ENCODE measurements around the gene CDH6. TPM values are rescaled to one million over a fixed set of nuclear protein-coding genes. Genes with fewer than 3 reads are reported as not detected.

Gene CDH6
- total RNA-seq, 2 donors from 2014 or later = 0.52 to 2.0 TPM

- DNase-seq = no peak
- Histone ChIP-seq H3K36me3 (no peaks in the 10 kb centered on the region), H3K9ac (ENCODE audit: low read depth in 2 of 2, low read length in 2 of 2) (no peak overlapping the region), H3K27me3 (no peaks in the 10 kb centered on the region), H3K4me1 (no peaks in the 10 kb centered on the region), H3K27ac (no peak overlapping the region), H3K9me3 (no peaks in the 10 kb centered on the region), H3K4me3 (no peak overlapping the region)
- intact Hi-C loops (cut with DNase I) = no loop called here
- no peak for TF ChIP-seq CTCF (IDR thresholded peaks at IDR 0.05)
Observed at GRCh38 chr5:31268256-31268655, 74.8 kb downstream of the CDH6 start.

- Histone ChIP-seq H3K27me3 (no peaks in the 10 kb centered on the region), H3K9me3 (no peaks in the 10 kb centered on the region), H3K36me3 (no peaks in the 10 kb centered on the region), H3K4me1 (no peaks in the 10 kb centered on the region), H3K4me3 (no peak overlapping the region), H3K9ac (ENCODE audit: low read depth in 2 of 2, low read length in 2 of 2) (no peak overlapping the region), H3K27ac (no peak overlapping the region)
- intact Hi-C loops (cut with DNase I) = no loop called here
- no peak for TF ChIP-seq CTCF (IDR thresholded peaks at IDR 0.05)
- DNase-seq = no peak
Observed at GRCh38 chr5:31268686-31269085, 75.2 kb downstream of the CDH6 start.

- intact Hi-C loops (cut with DNase I) = no loop called here
- no peaks in the 10 kb centered on the region for H3K4me1 ChIP-seq
- H3K9ac ChIP-seq (ENCODE audit: low read depth in 2 of 2, low read length in 2 of 2) = no peak overlapping the region
- no peak for DNase-seq
- H3K27me3 ChIP-seq = no peaks in the 10 kb centered on the region
- H3K9me3 ChIP-seq = no peaks in the 10 kb centered on the region
- no peaks in the 10 kb centered on the region for H3K36me3 ChIP-seq
- H3K4me3 ChIP-seq = no peak overlapping the region
- no peak overlapping the region for H3K27ac ChIP-seq
- no peak for TF ChIP-seq CTCF (IDR thresholded peaks at IDR 0.05)
Observed at GRCh38 chr5:31269259-31269658, 75.8 kb downstream of the CDH6 start.

- H3K27me3 ChIP-seq = no peaks in the 10 kb centered on the region
- H3K4me3 ChIP-seq = no peak overlapping the region
- no peaks in the 10 kb centered on the region for H3K9me3 ChIP-seq
- intact Hi-C loops (cut with DNase I) = no loop called here
- H3K4me1 ChIP-seq = no peaks in the 10 kb centered on the region
- H3K27ac ChIP-seq = no peak overlapping the region
- peak; percentile 36 for TF ChIP-seq CTCF (IDR thresholded peaks at IDR 0.05)
- no peaks in the 10 kb centered on the region for H3K36me3 ChIP-seq
- no peak for DNase-seq
- H3K9ac ChIP-seq (ENCODE audit: low read depth in 2 of 2, low read length in 2 of 2) = no peak overlapping the region
Observed at GRCh38 chr5:31270396-31270795, 76.9 kb downstream of the CDH6 start.

- intact Hi-C loops (cut with DNase I) = no loop called here
- no peak for DNase-seq
- TF ChIP-seq CTCF (IDR thresholded peaks at IDR 0.05) = no peak
- Histone ChIP-seq H3K4me1 (no peaks in the 10 kb centered on the region), H3K27ac (no peak overlapping the region), H3K36me3 (no peaks in the 10 kb centered on the region), H3K27me3 (no peaks in the 10 kb centered on the region), H3K9me3 (no peaks in the 10 kb centered on the region), H3K4me3 (no peak overlapping the region), H3K9ac (ENCODE audit: low read depth in 2 of 2, low read length in 2 of 2) (no peak overlapping the region)
Observed at GRCh38 chr5:31271567-31271966, 78.1 kb downstream of the CDH6 start.

- Histone ChIP-seq H3K4me1 (no peaks in the 10 kb centered on the region), H3K9ac (ENCODE audit: low read depth in 2 of 2, low read length in 2 of 2) (no peak overlapping the region), H3K27me3 (no peaks in the 10 kb centered on the region), H3K4me3 (no peak overlapping the region), H3K9me3 (no peaks in the 10 kb centered on the region), H3K27ac (no peak overlapping the region), H3K36me3 (no peaks in the 10 kb centered on the region)
- TF ChIP-seq CTCF (IDR thresholded peaks at IDR 0.05) = no peak
- DNase-seq = no peak
- intact Hi-C loops (cut with DNase I) = no loop called here
Observed at GRCh38 chr5:31273161-31273560, 79.7 kb downstream of the CDH6 start.

Measured in colonic mucosa (tissue), 4 donors.